Tibial nerve (tissue), 4 donors: ENCODE data around the gene LHX3. TPM values are rescaled to one million over a fixed set of nuclear protein-coding genes. Genes with fewer than 3 reads are reported as not detected.

Experiments used
- DNase-seq, 2 donors: peaks; one replicate each; pipeline ENCODE4 v3.0.0-alpha.2; 2019; ENCODE audit warnings: low spot score in 2 of 2
- H3K27ac ChIP-seq, 4 donors: fragments of 200-600 bp; sonication (generic) in 3 of 4; one replicate each; pipeline ENCODE4 v1.5.1; 2017 to 2019; ENCODE audit warnings: mild to moderate bottlenecking in 1 of 4
- H3K27me3 ChIP-seq, 2 donors: fragments of 200-600 bp; sonication (generic) in 1 of 2; one replicate each; pipeline versions ENCODE4 v1.5.1 to v1.6.0; 2017 to 2019
- H3K36me3 ChIP-seq, 3 donors: fragments of 200-600 bp; sonication (generic); one replicate each; pipeline ENCODE4 v1.5.1; 2018 to 2019
- H3K4me1 ChIP-seq, 4 donors: fragments of 200-600 bp; sonication (generic) in 3 of 4; one replicate each; pipeline ENCODE4 v1.5.1; 2017 to 2019
- H3K4me3 ChIP-seq, 4 donors: fragments of 200-600 bp; sonication (generic) in 3 of 4; one replicate each; pipeline ENCODE4 v1.5.1; 2017 to 2019; ENCODE audit warnings: mild to moderate bottlenecking in 1 of 4, moderate library complexity in 1 of 4
- H3K9me3 ChIP-seq, 4 donors: fragments of 200-600 bp; sonication (generic) in 3 of 4; one replicate each; pipeline ENCODE4 v1.5.1; 2017 to 2019
- EP300 ChIP-seq, 2 donors: sonication (generic); formaldehyde crosslinking; IDR thresholded peaks; one replicate each; pipeline ENCODE4 v1.6.1; 2017; ENCODE audit warnings: antibody characterized with exemption in 2 of 2, mild to moderate bottlenecking in 1 of 2
- POLR2A ChIP-seq, 2 donors: fragments of 450-650 bp; IDR thresholded peaks; one replicate each; pipeline ENCODE4 v1.6.1; 2017; ENCODE audit warnings: antibody characterized with exemption in 2 of 2, mild to moderate bottlenecking in 2 of 2, moderate library complexity in 2 of 2
- WGBS, 2 donors: methylation state at CpG; one replicate each; pipeline ENCODE4 v1.1.5; 2018; 5-methylcytosine and 5-hydroxymethylcytosine counted together
- total RNA-seq, 4 donors: library from RNA; depleted of rRNA; stranded (reverse); fragments of >200 nt; gene quantifications; one replicate each; pipeline ENCODE4 v1.1.0, GENCODE V29; 2016
- TF ChIP-seq, protein P1 (sequence below), 5 experiments: fragments of 200-600 bp in 3 of 5; fragments of 450-650 bp in 2 of 5; sonication (generic) in 3 of 5; IDR thresholded peaks; one replicate each; pipeline ENCODE4 v1.5.1; 2016 to 2019; ENCODE audit warnings: antibody characterized with exemption in 5 of 5, mild to moderate bottlenecking in 3 of 5, moderate library complexity in 2 of 5

LHX3 gene
- total RNA-seq, 4 donors from 2014 or later, result not detected

DNA sequence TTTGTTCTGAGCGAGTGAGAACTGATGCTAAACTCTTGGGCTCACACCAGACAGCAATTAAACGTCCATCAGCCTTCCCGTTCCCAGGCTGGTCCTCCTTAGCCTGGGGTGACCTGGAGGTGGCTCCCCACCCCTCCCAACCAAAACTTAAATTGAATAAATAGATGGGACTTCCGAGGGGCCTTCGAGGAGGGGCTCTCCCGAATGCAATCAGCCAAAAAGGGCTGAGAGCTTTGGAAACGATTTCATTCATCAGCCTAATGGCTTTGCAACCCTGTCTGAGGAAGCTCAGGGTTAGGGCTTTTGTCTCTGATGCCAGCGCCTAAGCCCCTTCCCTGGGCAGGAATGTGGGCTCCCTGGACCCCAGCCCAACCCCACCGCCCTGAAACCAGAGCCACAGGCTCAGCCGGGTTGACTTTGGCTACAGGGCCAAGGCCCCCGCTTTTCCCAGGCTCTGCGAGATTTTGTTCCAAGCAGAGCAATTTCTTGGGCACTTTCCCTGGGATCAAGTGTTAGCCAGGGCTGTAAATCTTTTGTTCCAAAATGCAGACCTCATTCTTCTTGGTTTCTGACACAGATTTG lies 29.2 kb downstream of the LHX3 start:
- no peaks in the 10 kb centered on the region for H3K4me1 ChIP-seq
- peaks cover 0 to 21% of the 10 kb centered on the region in 2 donors for H3K27me3 ChIP-seq
- H3K36me3 ChIP-seq, result no peaks in the 10 kb centered on the region
- 36 to 38% methylated on average over 12 of the region's 12 CpGs for WGBS, 2 donors
- DNase-seq, result no peak
- H3K27ac ChIP-seq, result no peak overlapping the region
- H3K9me3 ChIP-seq, result no peaks in the 10 kb centered on the region
- no peak overlapping the region for H3K4me3 ChIP-seq
- TF ChIP-seq EP300 (IDR thresholded peaks at IDR 0.05), result no peak
- TF ChIP-seq POLR2A (IDR thresholded peaks at IDR 0.05), result no peak
- TF ChIP-seq, protein P1, sequence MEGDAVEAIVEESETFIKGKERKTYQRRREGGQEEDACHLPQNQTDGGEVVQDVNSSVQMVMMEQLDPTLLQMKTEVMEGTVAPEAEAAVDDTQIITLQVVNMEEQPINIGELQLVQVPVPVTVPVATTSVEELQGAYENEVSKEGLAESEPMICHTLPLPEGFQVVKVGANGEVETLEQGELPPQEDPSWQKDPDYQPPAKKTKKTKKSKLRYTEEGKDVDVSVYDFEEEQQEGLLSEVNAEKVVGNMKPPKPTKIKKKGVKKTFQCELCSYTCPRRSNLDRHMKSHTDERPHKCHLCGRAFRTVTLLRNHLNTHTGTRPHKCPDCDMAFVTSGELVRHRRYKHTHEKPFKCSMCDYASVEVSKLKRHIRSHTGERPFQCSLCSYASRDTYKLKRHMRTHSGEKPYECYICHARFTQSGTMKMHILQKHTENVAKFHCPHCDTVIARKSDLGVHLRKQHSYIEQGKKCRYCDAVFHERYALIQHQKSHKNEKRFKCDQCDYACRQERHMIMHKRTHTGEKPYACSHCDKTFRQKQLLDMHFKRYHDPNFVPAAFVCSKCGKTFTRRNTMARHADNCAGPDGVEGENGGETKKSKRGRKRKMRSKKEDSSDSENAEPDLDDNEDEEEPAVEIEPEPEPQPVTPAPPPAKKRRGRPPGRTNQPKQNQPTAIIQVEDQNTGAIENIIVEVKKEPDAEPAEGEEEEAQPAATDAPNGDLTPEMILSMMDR (IDR thresholded peaks at IDR 0.05), result no peak

DNA sequence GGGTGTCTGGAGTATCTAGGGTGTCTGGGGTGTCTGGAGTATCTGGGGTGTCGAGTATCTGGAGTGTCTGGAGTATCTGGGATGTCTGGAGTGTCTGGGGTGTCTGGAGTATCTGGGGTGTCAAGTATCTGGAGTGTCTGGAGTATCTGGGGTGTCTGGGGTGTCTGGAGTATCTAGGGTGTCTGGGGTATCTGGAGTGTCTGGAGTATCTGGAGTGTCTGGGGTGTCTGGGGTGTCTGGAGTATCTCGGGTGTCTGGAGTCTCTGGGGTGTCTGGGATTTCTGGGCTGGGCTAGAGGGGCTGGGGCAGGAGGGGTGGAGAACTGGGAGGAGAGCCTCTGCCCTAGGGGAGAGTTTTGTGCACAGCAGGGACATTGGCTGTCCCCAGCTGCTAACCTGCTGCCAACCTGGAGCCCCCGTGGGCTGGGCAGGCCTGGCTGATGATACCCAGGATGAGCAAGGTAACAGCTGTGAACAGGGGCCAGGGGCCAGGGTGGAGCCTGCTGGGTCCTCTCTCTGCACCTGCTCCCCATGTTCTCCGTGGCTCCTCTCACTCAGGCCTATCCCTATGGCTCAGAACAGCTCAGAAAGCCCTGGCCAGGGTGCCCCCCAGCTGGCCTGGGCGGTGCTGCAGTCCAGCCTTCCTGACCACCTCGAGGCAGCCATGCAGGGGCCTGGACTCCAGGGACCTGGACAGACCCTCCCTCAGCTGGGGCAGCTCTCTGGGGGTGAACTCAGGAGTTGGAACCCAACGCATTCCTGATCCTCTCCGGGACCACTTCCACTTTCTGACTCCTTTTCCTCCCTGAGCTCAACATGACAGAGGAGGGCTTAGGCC lies 29.9 kb downstream of the LHX3 start:
- 40 to 61% methylated on average over 6 to 8 of the region's 8 CpGs for WGBS, 2 donors

DNA sequence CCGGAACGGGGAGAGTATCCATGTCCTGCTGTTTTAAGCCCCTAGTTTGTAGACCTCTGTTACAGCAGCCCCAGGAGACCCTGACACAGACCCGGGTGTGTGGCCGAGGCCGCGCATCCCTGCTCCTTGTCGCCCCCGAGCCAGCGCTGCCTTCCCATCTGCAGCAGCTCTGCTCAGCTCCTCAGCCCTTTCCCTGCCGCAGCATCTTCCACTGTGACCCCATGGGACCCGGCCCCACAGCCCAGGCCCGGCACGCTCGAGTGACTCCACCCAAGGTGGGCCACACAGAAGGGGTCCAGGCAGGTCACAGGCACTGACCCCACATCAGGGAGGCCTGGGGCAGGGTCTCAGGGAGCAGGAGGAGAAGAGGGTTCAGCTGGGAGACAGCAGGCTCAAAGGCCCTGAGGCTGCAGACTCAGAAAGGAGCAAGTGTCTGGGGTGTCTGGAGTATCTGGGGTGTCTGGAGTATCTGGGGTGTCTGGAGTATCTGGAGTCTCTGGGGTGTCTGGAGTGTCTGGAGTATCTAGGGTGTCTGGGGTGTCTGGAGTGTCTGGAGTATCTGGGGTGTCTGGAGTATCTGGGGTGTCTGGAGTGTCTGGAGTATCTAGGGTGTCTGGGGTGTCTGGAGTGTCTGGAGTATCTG lies 31.2 kb downstream of the LHX3 start:
- Histone ChIP-seq H3K27ac (no peak overlapping the region), H3K4me1 (no peaks in the 10 kb centered on the region), H3K9me3 (no peaks in the 10 kb centered on the region), H3K27me3 (peaks cover 0 to 33% of the 10 kb centered on the region in 2 donors), H3K36me3 (no peaks in the 10 kb centered on the region), H3K4me3 (no peak overlapping the region)
- TF ChIP-seq POLR2A (IDR thresholded peaks at IDR 0.05) (no peak), EP300 (IDR thresholded peaks at IDR 0.05) (no peak)
- TF ChIP-seq, protein P1 (IDR thresholded peaks at IDR 0.05), result no peak
- no peak for DNase-seq
- 72 to 73% methylated on average over 14 of the region's 14 CpGs for WGBS, 2 donors

More for the DNA sequence above, 29.9 kb downstream of the LHX3 start:
- Histone ChIP-seq H3K9me3 (no peaks in the 10 kb centered on the region), H3K27ac (no peak overlapping the region), H3K4me1 (no peaks in the 10 kb centered on the region), H3K4me3 (no peak overlapping the region), H3K36me3 (no peaks in the 10 kb centered on the region), H3K27me3 (peaks cover 0 to 28% of the 10 kb centered on the region in 2 donors)
- DNase-seq, result no peak
- no peak for TF ChIP-seq EP300 (IDR thresholded peaks at IDR 0.05)
- TF ChIP-seq, protein P1 (IDR thresholded peaks at IDR 0.05), result no peak
- TF ChIP-seq POLR2A (IDR thresholded peaks at IDR 0.05), result no peak

DNA sequence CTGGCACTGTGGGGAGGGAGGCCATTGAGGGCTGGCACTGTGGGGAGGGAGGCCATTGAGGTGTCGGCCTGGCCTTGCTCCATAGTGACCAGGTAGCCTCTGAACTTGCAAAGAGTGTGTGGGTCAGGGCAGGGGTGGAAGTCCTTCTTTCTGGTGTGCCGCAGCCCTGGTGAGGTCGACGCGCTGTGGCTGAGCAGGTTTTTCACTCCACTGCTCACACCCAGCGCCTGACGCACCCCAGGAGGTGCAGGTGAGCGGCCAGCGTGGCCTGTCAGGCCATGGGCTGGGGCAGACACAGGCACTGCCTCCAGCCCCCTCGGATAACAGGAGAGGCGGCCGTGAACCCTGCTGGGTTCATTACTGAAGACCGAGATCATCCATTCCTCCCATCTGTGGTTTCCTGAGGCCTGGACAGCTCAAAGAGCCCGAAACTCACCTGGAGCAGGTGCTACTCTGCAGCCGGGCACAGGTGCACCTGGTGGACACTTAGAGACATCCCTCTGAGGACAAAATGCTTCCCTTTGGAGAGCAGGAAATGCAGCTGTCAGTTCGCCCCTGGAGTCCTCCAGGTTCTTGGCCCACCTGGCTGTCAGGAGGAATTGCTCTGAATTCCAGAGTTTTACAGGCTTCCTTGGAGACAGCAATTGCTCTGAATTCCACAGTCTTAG lies 32.4 kb downstream of the LHX3 start:
- H3K36me3 ChIP-seq, result no peaks in the 10 kb centered on the region
- no peaks in the 10 kb centered on the region for H3K9me3 ChIP-seq
- H3K27me3 ChIP-seq, result peaks cover 0 to 33% of the 10 kb centered on the region in 2 donors
- no peak for DNase-seq
- TF ChIP-seq, protein P1 (IDR thresholded peaks at IDR 0.05), result no peak
- TF ChIP-seq POLR2A (IDR thresholded peaks at IDR 0.05) (no peak), EP300 (IDR thresholded peaks at IDR 0.05) (no peak)
- H3K27ac ChIP-seq, result no peak overlapping the region
- WGBS, 2 donors, result 75 to 82% methylated on average over 12 to 14 of the region's 16 CpGs
- no peaks in the 10 kb centered on the region for H3K4me1 ChIP-seq
- H3K4me3 ChIP-seq, result no peak overlapping the region
